IPS-18c (cell line): ENCODE results near the gene HECW1.
A peak's percentile ranks its signal among the peaks of the same experiment; 100 is the strongest.
"Not testable (repeated sequence)": the region's sequence is repeated elsewhere in the genome, so short reads cannot be mapped to it uniquely, and the experiment has no call there.

ENCODE experiments used
- H3K4me3 ChIP-seq: 2 replicates; pipeline ENCODE4 v1.7.0; 2013; ENCODE audit warnings: low read depth, mild to moderate bottlenecking, low read length, moderate library complexity; ENCODE audit not compliant: insufficient read depth
- H3K9me3 ChIP-seq: one replicate; pipeline ENCODE4 v1.6.1; 2013; ENCODE audit warnings: mild to moderate bottlenecking, low read length, moderate library complexity; ENCODE audit not compliant: control insufficient read depth, insufficient read depth

The HECW1 gene

GRCh38 chr7:43215061-43215460, 102.6 kb downstream of the HECW1 start:
- Histone ChIP-seq H3K4me3 (no peak overlapping the region), H3K9me3 (peaks cover 4% of the 10 kb centered on the region)

GRCh38 chr7:43217055-43217454, 104.6 kb downstream of the HECW1 start:
- Histone ChIP-seq H3K4me3 (no peak overlapping the region), H3K9me3 (peaks cover 4% of the 10 kb centered on the region)

GRCh38 chr7:43218901-43219300, 106.5 kb downstream of the HECW1 start:
- not testable (repeated sequence) for H3K9me3 ChIP-seq

GRCh38 chr7:43220250-43220649, 107.8 kb downstream of the HECW1 start:
- Histone ChIP-seq H3K9me3 (peaks cover 4% of the 10 kb centered on the region), H3K4me3 (peak overlapping the region; percentile 20; the same call in 1 of the 2 replicates)

More at GRCh38 chr7:43218901-43219300, 106.5 kb downstream of the HECW1 start:
- H3K4me3 ChIP-seq: not testable (repeated sequence)

GRCh38 chr7:43220742-43221141, 108.3 kb downstream of the HECW1 start:
- Histone ChIP-seq H3K9me3 (peaks cover 4% of the 10 kb centered on the region), H3K4me3 (no peak overlapping the region)

GRCh38 chr7:43229801-43230200, 117.4 kb downstream of the HECW1 start:
- Histone ChIP-seq H3K9me3 (no peaks in the 10 kb centered on the region), H3K4me3 (no peak overlapping the region)

- Histone ChIP-seq H3K9me3 (no peaks in the 10 kb centered on the region), H3K4me3 (no peak overlapping the region)
Observed at GRCh38 chr7:43232366-43232765, 119.9 kb downstream of the HECW1 start.

- Histone ChIP-seq H3K4me3 (no peak overlapping the region), H3K9me3 (peaks cover 2% of the 10 kb centered on the region)
Observed at GRCh38 chr7:43234073-43234472, 121.6 kb downstream of the HECW1 start.

GRCh38 chr7:43234968-43235367, 122.5 kb downstream of the HECW1 start:
- Histone ChIP-seq H3K4me3 (no peak overlapping the region), H3K9me3 (peaks cover 2% of the 10 kb centered on the region)

GRCh38 chr7:43240565-43240964, 128.1 kb downstream of the HECW1 start:
- no peak overlapping the region for H3K4me3 ChIP-seq

GRCh38 chr7:43242628-43243255, 130.3 kb downstream of the HECW1 start:
- H3K4me3 ChIP-seq: no peak overlapping the region
- H3K9me3 ChIP-seq: peaks cover 2% of the 10 kb centered on the region

More at GRCh38 chr7:43240565-43240964, 128.1 kb downstream of the HECW1 start:
- H3K9me3 ChIP-seq: peaks cover 2% of the 10 kb centered on the region

GRCh38 chr7:43244232-43244631, 131.8 kb downstream of the HECW1 start:
- Histone ChIP-seq H3K9me3 (no peaks in the 10 kb centered on the region), H3K4me3 (no peak overlapping the region)

- Histone ChIP-seq H3K4me3 (no peak overlapping the region), H3K9me3 (no peaks in the 10 kb centered on the region)
Observed at GRCh38 chr7:43244784-43245183, 132.3 kb downstream of the HECW1 start.

- H3K9me3 ChIP-seq: no peaks in the 10 kb centered on the region
- no peak overlapping the region for H3K4me3 ChIP-seq
Observed at GRCh38 chr7:43247757-43248156, 135.3 kb downstream of the HECW1 start.

- no peaks in the 10 kb centered on the region for H3K9me3 ChIP-seq
- H3K4me3 ChIP-seq: no peak overlapping the region
Observed at GRCh38 chr7:43248553-43248952, 136.1 kb downstream of the HECW1 start.

GRCh38 chr7:43248961-43249822, 136.7 kb downstream of the HECW1 start:
- H3K9me3 ChIP-seq: no peaks in the 10 kb centered on the region
- no peak overlapping the region for H3K4me3 ChIP-seq

GRCh38 chr7:43249823-43250145, 137.3 kb downstream of the HECW1 start:
- Histone ChIP-seq H3K4me3 (no peak overlapping the region), H3K9me3 (no peaks in the 10 kb centered on the region)
